IgD-negative memory B cell (primary cell): ENCODE data around the gene CADPS2. TPM values are rescaled to one million over a fixed set of nuclear protein-coding genes. Genes with fewer than 3 reads are reported as not detected.
"Not testable (repeated sequence)": the region's sequence is repeated elsewhere in the genome, so short reads cannot be mapped to it uniquely, and the experiment has no call there.

Experiments
- H3K27ac Mint-ChIP-seq, 3 donors: one replicate each; pipeline ENCODE4 v1.8.0; 2020 to 2022; ENCODE audit warnings: mild to moderate bottlenecking in 3 of 3, mixed read lengths in 3 of 3, moderate library complexity in 1 of 3
- H3K27me3 Mint-ChIP-seq: one replicate; pipeline ENCODE4 v1.8.0; 2021; ENCODE audit warnings: mixed read lengths
- H3K36me3 Mint-ChIP-seq: one replicate; pipeline ENCODE4 v1.8.0; 2020; ENCODE audit warnings: mild to moderate bottlenecking, mixed read lengths
- H3K4me1 Mint-ChIP-seq, 3 donors: one replicate each; pipeline ENCODE4 v1.8.0; 2020 to 2022; ENCODE audit warnings: mixed read lengths in 3 of 3, mild to moderate bottlenecking in 1 of 3
- H3K4me3 Mint-ChIP-seq, 4 donors: one replicate each; pipeline ENCODE4 v1.8.0; 2020 to 2022; ENCODE audit warnings: mild to moderate bottlenecking in 4 of 4, mixed read lengths in 4 of 4, moderate library complexity in 3 of 4
- H3K9me3 Mint-ChIP-seq, 3 donors: one replicate each; pipeline ENCODE4 v1.8.0; 2020 to 2021; ENCODE audit warnings: mixed read lengths in 3 of 3, mild to moderate bottlenecking in 1 of 3
- polyA plus RNA-seq: library from polyadenylated mRNA; unstranded; fragments of 300-500 nt; fragmentation: Illumina TruSeq; gene quantifications from one replicate; pipeline ENCODE4 v1.2.3, GENCODE V29; 2021

CADPS2 gene
- polyA plus RNA-seq, 1 donor from 2014 or later = not detected

DNA sequence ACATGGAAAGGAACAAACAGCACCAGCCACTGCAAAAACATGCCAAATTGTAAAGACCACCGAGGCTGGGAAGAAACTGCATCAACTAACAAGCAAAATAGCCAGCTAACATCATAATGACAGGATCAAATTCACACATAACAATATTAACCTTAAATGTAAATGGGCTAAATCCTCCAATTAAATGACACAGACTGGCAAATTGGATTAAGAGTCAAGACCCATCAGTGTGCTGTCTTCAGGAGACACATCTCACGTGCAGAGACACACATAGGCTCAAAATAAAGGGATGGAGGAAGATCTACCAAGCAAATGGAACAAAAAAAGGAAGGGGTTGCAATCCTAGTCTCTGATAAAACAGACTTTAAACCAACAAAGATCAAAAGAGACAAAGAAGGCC is 50.0 kb downstream of the CADPS2 start:
- not testable (repeated sequence) for H3K27ac Mint-ChIP-seq, H3K27me3 Mint-ChIP-seq, H3K4me1 Mint-ChIP-seq, H3K9me3 Mint-ChIP-seq, H3K4me3 Mint-ChIP-seq, H3K36me3 Mint-ChIP-seq

- H3K4me1 Mint-ChIP-seq, H3K27me3 Mint-ChIP-seq, H3K4me3 Mint-ChIP-seq, H3K36me3 Mint-ChIP-seq, H3K27ac Mint-ChIP-seq, H3K9me3 Mint-ChIP-seq: not testable (repeated sequence)
Measured at GRCh38 chr7:122834571-122834942, 51.7 kb downstream of the CADPS2 start.

- H3K27ac Mint-ChIP-seq = no peak overlapping the region
- no peaks in the 10 kb centered on the region for H3K36me3 Mint-ChIP-seq
- H3K9me3 Mint-ChIP-seq = peaks cover 0 to 7% (median 4%) of the 10 kb centered on the region in 3 donors
- no peak overlapping the region for H3K4me3 Mint-ChIP-seq
- H3K4me1 Mint-ChIP-seq = no peaks in the 10 kb centered on the region
- H3K27me3 Mint-ChIP-seq = no peaks in the 10 kb centered on the region
Measured at GRCh38 chr7:122833888-122834570, 52.2 kb downstream of the CADPS2 start.

DNA sequence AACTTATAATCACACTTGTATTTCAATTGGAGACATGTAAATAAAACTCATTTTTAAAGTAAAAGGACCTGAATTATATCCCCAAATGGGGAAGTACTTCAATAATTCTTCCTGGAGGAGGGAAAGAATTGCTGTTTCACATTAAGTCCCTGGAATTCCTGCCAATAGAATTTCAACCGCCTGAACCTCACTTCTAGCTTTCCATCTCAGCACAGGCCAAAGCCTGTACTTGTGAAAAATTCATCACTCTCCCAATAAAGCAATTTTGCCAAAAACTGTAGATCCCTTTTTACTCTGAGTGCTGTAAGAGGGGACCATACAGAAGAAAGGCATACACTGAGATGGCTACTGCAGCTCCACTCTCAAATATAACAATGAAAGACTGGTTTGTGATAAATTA is 54.8 kb downstream of the CADPS2 start:
- H3K9me3 Mint-ChIP-seq = peaks cover 4 to 5% (median 5%) of the 10 kb centered on the region in 3 donors
- H3K27me3 Mint-ChIP-seq = no peaks in the 10 kb centered on the region
- no peak overlapping the region for H3K27ac Mint-ChIP-seq
- no peaks in the 10 kb centered on the region for H3K36me3 Mint-ChIP-seq
- no peaks in the 10 kb centered on the region for H3K4me1 Mint-ChIP-seq
- no peak overlapping the region for H3K4me3 Mint-ChIP-seq

- Mint-ChIP-seq H3K36me3 (no peaks in the 10 kb centered on the region), H3K9me3 (peaks cover 4 to 9% (median 5%) of the 10 kb centered on the region in 3 donors), H3K27ac (no peak overlapping the region), H3K27me3 (no peaks in the 10 kb centered on the region), H3K4me3 (no peak overlapping the region), H3K4me1 (no peaks in the 10 kb centered on the region)
Measured at GRCh38 chr7:122829962-122830361, 56.3 kb downstream of the CADPS2 start.

DNA sequence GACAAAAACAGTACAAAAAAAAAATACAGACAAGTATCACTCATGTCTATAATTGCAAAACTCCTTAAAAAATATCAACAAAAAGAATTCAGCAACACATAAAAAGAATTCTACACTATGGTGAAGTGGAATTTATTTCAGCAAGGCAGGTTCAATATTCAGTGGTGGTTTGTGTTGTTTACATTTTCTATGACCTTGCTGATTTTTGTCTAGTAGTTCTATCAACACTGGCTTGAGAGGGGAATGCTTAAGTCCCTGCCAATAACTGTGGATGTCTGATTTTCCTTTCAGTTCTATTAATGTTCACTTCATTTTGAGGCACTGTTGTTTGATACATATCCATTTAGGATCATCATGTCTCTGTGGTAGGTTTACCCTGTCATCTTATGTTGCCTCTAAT is 58.5 kb downstream of the CADPS2 start:
- peaks cover 0 to 12% (median 0%) of the 10 kb centered on the region in 3 donors for H3K9me3 Mint-ChIP-seq
- no peaks in the 10 kb centered on the region for H3K4me1 Mint-ChIP-seq
- H3K27ac Mint-ChIP-seq = no peak overlapping the region
- H3K4me3 Mint-ChIP-seq = no peak overlapping the region
- no peaks in the 10 kb centered on the region for H3K36me3 Mint-ChIP-seq
- no peaks in the 10 kb centered on the region for H3K27me3 Mint-ChIP-seq

GRCh38 chr7:122813845-122814244 is 72.4 kb downstream of the CADPS2 start:
- peaks cover 3 to 4% (median 3%) of the 10 kb centered on the region in 3 donors for H3K9me3 Mint-ChIP-seq
- H3K27me3 Mint-ChIP-seq = no peaks in the 10 kb centered on the region
- H3K4me3 Mint-ChIP-seq = no peak overlapping the region
- no peak overlapping the region for H3K27ac Mint-ChIP-seq
- H3K36me3 Mint-ChIP-seq = no peaks in the 10 kb centered on the region
- H3K4me1 Mint-ChIP-seq = no peaks in the 10 kb centered on the region

- no peak overlapping the region for H3K4me3 Mint-ChIP-seq
- H3K36me3 Mint-ChIP-seq = no peaks in the 10 kb centered on the region
- H3K9me3 Mint-ChIP-seq = no peaks in the 10 kb centered on the region
- H3K27me3 Mint-ChIP-seq = no peaks in the 10 kb centered on the region
- no peak overlapping the region for H3K27ac Mint-ChIP-seq
- no peaks in the 10 kb centered on the region for H3K4me1 Mint-ChIP-seq
Measured at GRCh38 chr7:122803851-122804250, 82.4 kb downstream of the CADPS2 start.

- no peak overlapping the region for H3K27ac Mint-ChIP-seq
- H3K27me3 Mint-ChIP-seq = no peaks in the 10 kb centered on the region
- no peaks in the 10 kb centered on the region for H3K36me3 Mint-ChIP-seq
- no peak overlapping the region for H3K4me3 Mint-ChIP-seq
- H3K9me3 Mint-ChIP-seq = no peaks in the 10 kb centered on the region
- H3K4me1 Mint-ChIP-seq = no peaks in the 10 kb centered on the region
Measured at GRCh38 chr7:122803323-122803722, 82.9 kb downstream of the CADPS2 start.

- H3K4me1 Mint-ChIP-seq = no peaks in the 10 kb centered on the region
- H3K36me3 Mint-ChIP-seq = no peaks in the 10 kb centered on the region
- no peaks in the 10 kb centered on the region for H3K9me3 Mint-ChIP-seq
- H3K27me3 Mint-ChIP-seq = no peaks in the 10 kb centered on the region
- no peak overlapping the region for H3K27ac Mint-ChIP-seq
- H3K4me3 Mint-ChIP-seq = no peak overlapping the region
Measured at GRCh38 chr7:122802301-122802751, 83.9 kb downstream of the CADPS2 start.

- H3K36me3 Mint-ChIP-seq = no peaks in the 10 kb centered on the region
- H3K27ac Mint-ChIP-seq = no peak overlapping the region
- H3K4me1 Mint-ChIP-seq = no peaks in the 10 kb centered on the region
- H3K27me3 Mint-ChIP-seq = no peaks in the 10 kb centered on the region
- H3K4me3 Mint-ChIP-seq = no peak overlapping the region
- peaks cover 0 to 5% (median 0%) of the 10 kb centered on the region in 3 donors for H3K9me3 Mint-ChIP-seq
Measured at GRCh38 chr7:122791959-122792545, 94.2 kb downstream of the CADPS2 start.

DNA sequence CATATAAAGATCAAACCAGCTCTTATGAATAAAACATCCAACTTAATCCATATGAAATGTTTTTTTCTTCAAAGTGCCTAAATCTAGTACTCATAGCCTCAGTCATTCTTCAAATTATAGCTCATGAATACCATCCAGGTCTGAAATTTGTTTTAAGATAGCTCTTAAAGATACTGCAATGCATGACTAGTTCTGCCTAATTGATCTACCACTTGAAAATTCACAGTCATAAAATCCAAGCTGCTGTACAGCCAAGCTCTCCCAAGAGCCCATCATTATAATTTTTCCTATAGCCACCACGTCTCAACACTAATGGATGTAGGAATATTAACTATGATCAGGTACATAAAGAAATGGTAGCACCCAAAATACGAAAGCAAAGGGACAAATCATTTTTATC is 95.7 kb downstream of the CADPS2 start:
- Mint-ChIP-seq H3K36me3 (no peaks in the 10 kb centered on the region), H3K4me1 (no peaks in the 10 kb centered on the region)

DNA sequence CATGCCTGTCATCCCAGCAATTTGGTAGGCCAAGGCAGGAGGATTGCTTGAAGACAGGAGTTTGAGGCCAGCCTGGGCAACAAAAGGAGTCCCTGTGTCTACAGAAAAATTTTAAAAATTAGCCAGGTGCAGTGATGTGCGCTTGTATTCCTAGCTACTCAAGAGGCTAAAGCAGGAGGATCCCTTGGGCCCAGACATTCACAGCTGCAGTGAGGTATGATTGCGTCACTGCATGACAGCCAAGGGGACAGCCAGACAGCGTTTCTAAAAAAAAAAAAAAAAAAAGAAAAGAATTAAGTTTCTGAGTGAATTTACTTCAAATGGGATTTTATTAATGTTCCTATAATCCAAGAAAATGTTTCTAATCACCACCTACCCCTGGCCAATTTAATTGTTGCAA is 96.1 kb downstream of the CADPS2 start:
- Mint-ChIP-seq H3K4me3 (no peak overlapping the region), H3K36me3 (no peaks in the 10 kb centered on the region), H3K9me3 (peaks cover 0 to under 1% (median 0%) of the 10 kb centered on the region in 3 donors), H3K27me3 (no peaks in the 10 kb centered on the region), H3K27ac (no peak overlapping the region), H3K4me1 (no peaks in the 10 kb centered on the region)

More for the DNA sequence above, 95.7 kb downstream of the CADPS2 start:
- H3K27me3 Mint-ChIP-seq = no peaks in the 10 kb centered on the region
- H3K9me3 Mint-ChIP-seq = peaks cover 0 to 2% (median 0%) of the 10 kb centered on the region in 3 donors
- H3K27ac Mint-ChIP-seq = no peak overlapping the region
- no peak overlapping the region for H3K4me3 Mint-ChIP-seq

DNA sequence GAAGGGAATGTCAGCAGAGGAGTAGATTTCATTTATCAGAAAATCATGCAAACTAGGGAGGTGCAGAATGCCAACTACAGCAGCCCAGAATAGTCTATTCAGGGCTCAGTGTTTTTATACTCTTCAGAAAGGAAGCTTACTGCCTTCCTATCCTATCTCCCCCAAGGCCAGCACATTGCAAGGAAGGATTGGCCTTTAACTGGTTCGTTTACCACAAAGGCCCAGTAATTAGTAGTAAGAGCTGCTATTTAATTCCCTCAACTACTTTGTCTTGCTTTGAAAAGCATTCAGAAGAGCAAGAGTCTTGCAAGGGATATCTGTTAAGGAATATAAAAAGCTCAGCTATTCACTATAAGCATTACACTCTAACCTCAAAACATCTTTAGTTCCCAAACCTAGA is 97.1 kb downstream of the CADPS2 start:
- H3K27me3 Mint-ChIP-seq = no peaks in the 10 kb centered on the region
- no peaks in the 10 kb centered on the region for H3K9me3 Mint-ChIP-seq
- H3K4me3 Mint-ChIP-seq = no peak overlapping the region
- no peaks in the 10 kb centered on the region for H3K36me3 Mint-ChIP-seq
- no peak overlapping the region for H3K27ac Mint-ChIP-seq
- H3K4me1 Mint-ChIP-seq = no peaks in the 10 kb centered on the region

DNA sequence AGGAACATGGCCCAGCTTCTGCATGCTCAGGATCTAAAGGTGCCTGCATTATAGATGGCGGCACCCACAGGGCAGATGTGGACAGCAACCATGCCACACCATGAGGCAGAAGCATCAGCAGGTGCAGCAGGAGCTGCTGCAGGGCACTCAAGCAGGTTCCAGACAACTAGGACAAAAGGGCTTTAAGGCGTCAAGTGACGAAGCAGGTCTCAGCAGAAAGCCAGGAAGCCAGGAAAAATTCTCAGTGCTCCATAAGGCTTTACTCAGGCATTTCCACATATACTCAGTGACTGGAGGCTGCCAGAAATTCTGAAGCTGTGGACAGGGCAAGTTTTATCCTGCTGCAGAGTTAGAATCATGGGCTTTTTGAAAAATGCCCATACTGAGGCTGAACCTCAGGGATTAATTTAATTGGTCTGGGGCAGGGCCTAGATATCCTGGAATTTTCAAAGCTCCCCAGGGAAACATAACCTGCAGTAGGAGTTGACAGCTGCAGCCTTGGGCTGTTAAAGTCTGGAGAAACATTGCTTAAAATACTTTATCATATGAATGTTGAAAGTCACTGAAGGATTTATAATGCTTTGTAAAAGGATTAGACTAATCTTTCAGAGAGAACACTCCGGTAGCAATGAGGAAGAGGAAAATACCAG is 115.4 kb downstream of the CADPS2 start:
- no peak overlapping the region for H3K27ac Mint-ChIP-seq
- H3K9me3 Mint-ChIP-seq = peaks cover 0 to 4% (median 0%) of the 10 kb centered on the region in 3 donors
- H3K4me1 Mint-ChIP-seq = no peaks in the 10 kb centered on the region
- H3K27me3 Mint-ChIP-seq = no peaks in the 10 kb centered on the region
- no peaks in the 10 kb centered on the region for H3K36me3 Mint-ChIP-seq
- H3K4me3 Mint-ChIP-seq = no peak overlapping the region

GRCh38 chr7:122768827-122769226 is 117.4 kb downstream of the CADPS2 start:
- H3K27ac Mint-ChIP-seq = no peak overlapping the region
- peaks cover 0 to 4% (median 0%) of the 10 kb centered on the region in 3 donors for H3K9me3 Mint-ChIP-seq
- no peaks in the 10 kb centered on the region for H3K4me1 Mint-ChIP-seq
- H3K36me3 Mint-ChIP-seq = no peaks in the 10 kb centered on the region
- no peak overlapping the region for H3K4me3 Mint-ChIP-seq
- no peaks in the 10 kb centered on the region for H3K27me3 Mint-ChIP-seq
